Muscle of back (tissue), 11 donors: ENCODE measurements around the gene GLRX5. TPM values are rescaled to one million over a fixed set of nuclear protein-coding genes. Genes with fewer than 3 reads are reported as not detected.
"Not testable (repeated sequence)": the region's sequence is repeated elsewhere in the genome, so short reads cannot be mapped to it uniquely, and the experiment has no call there.

Experiments
- DNase-seq, 3 donors: peaks; one replicate each; pipeline versions ENCODE4 v3.0.0 to v3.0.0-alpha.2; 2013
- polyA plus RNA-seq, 10 donors: library from polyadenylated mRNA; unstranded; fragments of 120-200 nt; gene quantifications; one replicate each; pipeline ENCODE4 v1.2.1, GENCODE V29; 2013; ENCODE audit not compliant: insufficient read length in 10 of 10

GLRX5 gene
- polyA plus RNA-seq, 10 donors: 38.3 to 61.1 (median 49.9) TPM

- no peak for DNase-seq
Measured at GRCh38 chr14:95549656-95550585, 15.1 kb downstream of the GLRX5 start.

- DNase-seq: no peak
Measured at GRCh38 chr14:95551435-95551834, 16.6 kb downstream of the GLRX5 start.

- no peak for DNase-seq
Measured at GRCh38 chr14:95553141-95553540, 18.3 kb downstream of the GLRX5 start.

GRCh38 chr14:95555053-95555452 is 20.2 kb downstream of the GLRX5 start:
- DNase-seq: no peak

- DNase-seq: no peak
Measured at GRCh38 chr14:95557291-95557690, 22.4 kb downstream of the GLRX5 start.

GRCh38 chr14:95557832-95558231 is 23.0 kb downstream of the GLRX5 start:
- no peak for DNase-seq

GRCh38 chr14:95559203-95559602 is 24.4 kb downstream of the GLRX5 start:
- no peak for DNase-seq

- DNase-seq: peak; percentile 60 to 84 (median 83)
Measured at GRCh38 chr14:95561001-95561412, 26.2 kb downstream of the GLRX5 start.

GRCh38 chr14:95562892-95563685 is 28.2 kb downstream of the GLRX5 start:
- peak in 1 of 3 donors; percentile 14 for DNase-seq

GRCh38 chr14:95564060-95564459 is 29.2 kb downstream of the GLRX5 start:
- peak in 1 of 3 donors; percentile 28 for DNase-seq

- DNase-seq: no peak
Measured at GRCh38 chr14:95569440-95569839, 34.6 kb downstream of the GLRX5 start.

- DNase-seq: no peak
Measured at GRCh38 chr14:95573313-95573712, 38.5 kb downstream of the GLRX5 start.

GRCh38 chr14:95575840-95576473 is 41.1 kb downstream of the GLRX5 start:
- no peak for DNase-seq

GRCh38 chr14:95577067-95577800 is 42.4 kb downstream of the GLRX5 start:
- DNase-seq: no peak

- DNase-seq: no peak
Measured at GRCh38 chr14:95577870-95578269, 43.0 kb downstream of the GLRX5 start.

- not testable (repeated sequence) for DNase-seq
Measured at GRCh38 chr14:95583836-95584617, 49.2 kb downstream of the GLRX5 start.

- no peak for DNase-seq
Measured at GRCh38 chr14:95585953-95586620, 51.2 kb downstream of the GLRX5 start.

- not testable (repeated sequence) for DNase-seq
Measured at GRCh38 chr14:95591182-95591581, 56.3 kb downstream of the GLRX5 start.
